Activated naive CD8-positive, alpha-beta T cell treated with anti-CD3 and anti-CD28 coated beads, Interleukin-2, amount 10 ng/mL, durations not matched to agents 7 days and 5 days (primary cell): ENCODE data around the gene PARVG. TPM values are rescaled to one million over a fixed set of nuclear protein-coding genes. Genes with fewer than 3 reads are reported as not detected.

Source experiments
- ATAC-seq: fragments of 150-1000 bp; cut with Tn5 transposase; one replicate; pipeline ENCODE4 v1.10.0; 2021; ENCODE audit warnings: low read depth, moderate library complexity
- POLR2A ChIA-PET: fragments of 350-600 bp; sonication (Branson Sonifier 250); formaldehyde crosslinking; loops from one replicate; lab custom pipeline; 2021; ENCODE audit warnings: antibody characterized with exemption; lab: Charles Lee
- DNase-seq: peaks from one replicate; pipeline ENCODE4 v3.0.0; 2021
- H3K27ac Mint-ChIP-seq: one replicate; pipeline ENCODE4 v1.8.0; 2022; ENCODE audit warnings: mild to moderate bottlenecking, mixed read lengths
- H3K27me3 Mint-ChIP-seq: one replicate; pipeline ENCODE4 v1.8.0; 2022; ENCODE audit warnings: mild to moderate bottlenecking, moderate library complexity, mixed read lengths
- H3K36me3 Mint-ChIP-seq: one replicate; pipeline ENCODE4 v1.8.0; 2021; ENCODE audit warnings: mild to moderate bottlenecking, mixed read lengths
- H3K4me1 Mint-ChIP-seq: one replicate; pipeline ENCODE4 v1.8.0; 2021; ENCODE audit warnings: mixed read lengths
- H3K4me3 Mint-ChIP-seq: one replicate; pipeline ENCODE4 v1.8.0; 2022; ENCODE audit warnings: mild to moderate bottlenecking, moderate library complexity, mixed read lengths
- H3K9me3 Mint-ChIP-seq: one replicate; pipeline ENCODE4 v1.8.0; 2021; ENCODE audit warnings: mixed read lengths
- total RNA-seq, 2 experiments: library from RNA; stranded (reverse); gene quantifications; one replicate each; pipeline ENCODE4 v1.2.3, GENCODE V29; 2021

PARVG gene
- total RNA-seq, 2 experiments from 2014 or later: 238 to 241 TPM

GRCh38 chr22:44144046-44144569 lies 36.6 kb upstream of the PARVG start:
- no peak for DNase-seq
- peaks cover 8% of the 10 kb centered on the region for H3K36me3 Mint-ChIP-seq
- no peak for ATAC-seq
- H3K27ac Mint-ChIP-seq: no peak overlapping the region
- POLR2A ChIA-PET: no interaction called here
- no peaks in the 10 kb centered on the region for H3K4me1 Mint-ChIP-seq
- peaks cover 2% of the 10 kb centered on the region for H3K9me3 Mint-ChIP-seq
- H3K27me3 Mint-ChIP-seq: no peaks in the 10 kb centered on the region
- H3K4me3 Mint-ChIP-seq: no peak overlapping the region

- H3K27ac Mint-ChIP-seq: no peak overlapping the region
- POLR2A ChIA-PET: no interaction called here
Measured at GRCh38 chr22:44145544-44145943, 35.2 kb upstream of the PARVG start.

GRCh38 chr22:44146088-44146861 lies 34.5 kb upstream of the PARVG start:
- H3K4me3 Mint-ChIP-seq: no peak overlapping the region
- POLR2A ChIA-PET: no interaction called here
- H3K36me3 Mint-ChIP-seq: peaks cover 11% of the 10 kb centered on the region
- ATAC-seq: no peak
- no peak for DNase-seq
- no peaks in the 10 kb centered on the region for H3K4me1 Mint-ChIP-seq
- H3K27me3 Mint-ChIP-seq: no peaks in the 10 kb centered on the region
- peak overlapping the region; percentile 23 for H3K27ac Mint-ChIP-seq
- peaks cover 2% of the 10 kb centered on the region for H3K9me3 Mint-ChIP-seq

More at GRCh38 chr22:44145544-44145943, 35.2 kb upstream of the PARVG start:
- ATAC-seq (no peak), DNase-seq (no peak)
- Mint-ChIP-seq H3K4me3 (no peak overlapping the region), H3K4me1 (no peaks in the 10 kb centered on the region), H3K36me3 (peaks cover 9% of the 10 kb centered on the region), H3K9me3 (peaks cover 2% of the 10 kb centered on the region), H3K27me3 (no peaks in the 10 kb centered on the region)

GRCh38 chr22:44147008-44147645 lies 33.6 kb upstream of the PARVG start:
- DNase-seq (no peak), ATAC-seq (no peak)
- POLR2A ChIA-PET: no interaction called here
- H3K36me3 Mint-ChIP-seq: peaks cover 13% of the 10 kb centered on the region
- H3K9me3 Mint-ChIP-seq: peaks cover 2% of the 10 kb centered on the region
- H3K27me3 Mint-ChIP-seq: peaks cover 1% of the 10 kb centered on the region
- no peak overlapping the region for H3K27ac Mint-ChIP-seq
- H3K4me3 Mint-ChIP-seq: no peak overlapping the region
- H3K4me1 Mint-ChIP-seq: no peaks in the 10 kb centered on the region

GRCh38 chr22:44147821-44148574 lies 32.7 kb upstream of the PARVG start:
- Mint-ChIP-seq H3K4me1 (no peaks in the 10 kb centered on the region), H3K9me3 (peaks cover 2% of the 10 kb centered on the region)
- ATAC-seq: no peak

GRCh38 chr22:44151676-44152075 lies 29.0 kb upstream of the PARVG start:
- no peak overlapping the region for H3K27ac Mint-ChIP-seq
- ATAC-seq (no peak), DNase-seq (no peak)
- H3K4me3 Mint-ChIP-seq: no peak overlapping the region
- H3K36me3 Mint-ChIP-seq: peaks cover 11% of the 10 kb centered on the region
- peaks cover 9% of the 10 kb centered on the region for H3K27me3 Mint-ChIP-seq
- no peaks in the 10 kb centered on the region for H3K4me1 Mint-ChIP-seq
- H3K9me3 Mint-ChIP-seq: no peaks in the 10 kb centered on the region
- POLR2A ChIA-PET: no interaction called here

More at GRCh38 chr22:44147821-44148574, 32.7 kb upstream of the PARVG start:
- Mint-ChIP-seq H3K36me3 (peaks cover 16% of the 10 kb centered on the region), H3K27ac (no peak overlapping the region), H3K4me3 (no peak overlapping the region), H3K27me3 (peaks cover 8% of the 10 kb centered on the region)
- POLR2A ChIA-PET: no interaction called here
- DNase-seq: no peak

GRCh38 chr22:44153710-44154109 lies 27.0 kb upstream of the PARVG start:
- H3K4me1 Mint-ChIP-seq: no peaks in the 10 kb centered on the region
- ATAC-seq (no peak), DNase-seq (no peak)
- peaks cover 9% of the 10 kb centered on the region for H3K27me3 Mint-ChIP-seq
- H3K9me3 Mint-ChIP-seq: no peaks in the 10 kb centered on the region
- no peak overlapping the region for H3K27ac Mint-ChIP-seq
- H3K36me3 Mint-ChIP-seq: peaks cover 16% of the 10 kb centered on the region
- POLR2A ChIA-PET: no interaction called here
- H3K4me3 Mint-ChIP-seq: no peak overlapping the region

- H3K4me1 Mint-ChIP-seq: no peaks in the 10 kb centered on the region
- POLR2A ChIA-PET: no interaction called here
- no peak for DNase-seq
Measured at GRCh38 chr22:44154436-44154942, 26.2 kb upstream of the PARVG start.

GRCh38 chr22:44155115-44155514 lies 25.6 kb upstream of the PARVG start:
- Mint-ChIP-seq H3K9me3 (no peaks in the 10 kb centered on the region), H3K27ac (no peak overlapping the region), H3K36me3 (peaks cover 15% of the 10 kb centered on the region), H3K4me1 (no peaks in the 10 kb centered on the region), H3K27me3 (peaks cover 9% of the 10 kb centered on the region), H3K4me3 (no peak overlapping the region)
- POLR2A ChIA-PET: no interaction called here
- ATAC-seq: no peak
- DNase-seq: no peak

More at GRCh38 chr22:44154436-44154942, 26.2 kb upstream of the PARVG start:
- no peak overlapping the region for H3K4me3 Mint-ChIP-seq
- no peak for ATAC-seq
- peaks cover 16% of the 10 kb centered on the region for H3K36me3 Mint-ChIP-seq
- H3K27me3 Mint-ChIP-seq: peaks cover 9% of the 10 kb centered on the region
- no peaks in the 10 kb centered on the region for H3K9me3 Mint-ChIP-seq
- no peak overlapping the region for H3K27ac Mint-ChIP-seq

GRCh38 chr22:44157916-44158618 lies 22.7 kb upstream of the PARVG start:
- Mint-ChIP-seq H3K27me3 (peaks cover 2% of the 10 kb centered on the region), H3K27ac (no peak overlapping the region), H3K9me3 (no peaks in the 10 kb centered on the region), H3K4me3 (no peak overlapping the region), H3K4me1 (no peaks in the 10 kb centered on the region), H3K36me3 (peaks cover 8% of the 10 kb centered on the region)
- ATAC-seq (no peak), DNase-seq (no peak)
- POLR2A ChIA-PET: interaction anchor here (0.6 kb wide), 1 partner anchor 153 kb away, joined by 4 read pairs; no protein-coding TSS in a partner anchor

- Mint-ChIP-seq H3K36me3 (peaks cover 8% of the 10 kb centered on the region), H3K9me3 (no peaks in the 10 kb centered on the region), H3K4me3 (no peak overlapping the region), H3K27ac (no peak overlapping the region), H3K27me3 (peaks cover 2% of the 10 kb centered on the region), H3K4me1 (no peaks in the 10 kb centered on the region)
- DNase-seq (no peak), ATAC-seq (no peak)
- POLR2A ChIA-PET: no interaction called here
Measured at GRCh38 chr22:44158816-44159215, 21.9 kb upstream of the PARVG start.

GRCh38 chr22:44159221-44159620 lies 21.5 kb upstream of the PARVG start:
- Mint-ChIP-seq H3K4me3 (no peak overlapping the region), H3K27ac (no peak overlapping the region), H3K27me3 (peaks cover 2% of the 10 kb centered on the region), H3K9me3 (no peaks in the 10 kb centered on the region), H3K4me1 (no peaks in the 10 kb centered on the region), H3K36me3 (peaks cover 8% of the 10 kb centered on the region)
- no peak for ATAC-seq
- no peak for DNase-seq
- POLR2A ChIA-PET: no interaction called here

- Mint-ChIP-seq H3K27ac (no peak overlapping the region), H3K9me3 (no peaks in the 10 kb centered on the region), H3K27me3 (peaks cover 2% of the 10 kb centered on the region), H3K4me3 (no peak overlapping the region), H3K4me1 (no peaks in the 10 kb centered on the region), H3K36me3 (peaks cover 8% of the 10 kb centered on the region)
- ATAC-seq (no peak), DNase-seq (no peak)
- POLR2A ChIA-PET: no interaction called here
Measured at GRCh38 chr22:44159811-44160210, 20.9 kb upstream of the PARVG start.
